GM18505 (cell line): ENCODE measurements around the gene RBP3.

Source experiments
- ATAC-seq: cut with Tn5 transposase; IDR thresholded peaks from one replicate; pipeline ENCODE4 v1.9.1; 2021; ENCODE audit not compliant: unreplicated experiment
- POLR2A ChIP-seq: IDR thresholded peaks from 4 replicates; pipeline ENCODE4 v1.6.1; 2011; ENCODE audit warnings: borderline replicate concordance; ENCODE audit not compliant: insufficient read depth, insufficient read length; ENCODE audit errors: extremely low read depth

RBP3 gene

GRCh38 chr10:47348138-47348651 is at the start of gene RBP3:
RBP3 (plus strand) TSS chr10:47348363; CDS start chr10:47348485, 122 bp downstream.
- no peak for TF ChIP-seq POLR2A
- no peak for ATAC-seq

DNA sequence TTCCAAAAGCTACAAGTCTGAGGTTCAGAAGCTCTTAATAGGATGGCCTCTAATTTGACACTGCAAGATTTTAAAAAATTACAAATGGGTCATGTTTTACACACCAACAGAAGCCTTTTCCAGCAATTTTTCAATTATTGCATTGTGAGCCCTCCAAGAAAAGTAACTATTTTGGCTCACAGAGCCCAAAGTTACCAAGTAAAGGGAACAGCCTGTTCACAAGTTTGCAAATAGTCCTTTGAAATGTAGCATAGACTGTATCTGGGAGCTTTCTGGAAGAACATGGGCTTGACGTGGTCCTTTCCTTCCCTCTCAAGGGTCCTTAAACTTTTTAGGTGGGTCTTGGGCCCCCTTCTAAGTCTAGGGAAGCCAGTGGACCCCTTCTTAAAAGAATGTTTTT is 49.4 kb upstream of the RBP3 start:
- no peak for TF ChIP-seq POLR2A
- no peak for ATAC-seq

DNA sequence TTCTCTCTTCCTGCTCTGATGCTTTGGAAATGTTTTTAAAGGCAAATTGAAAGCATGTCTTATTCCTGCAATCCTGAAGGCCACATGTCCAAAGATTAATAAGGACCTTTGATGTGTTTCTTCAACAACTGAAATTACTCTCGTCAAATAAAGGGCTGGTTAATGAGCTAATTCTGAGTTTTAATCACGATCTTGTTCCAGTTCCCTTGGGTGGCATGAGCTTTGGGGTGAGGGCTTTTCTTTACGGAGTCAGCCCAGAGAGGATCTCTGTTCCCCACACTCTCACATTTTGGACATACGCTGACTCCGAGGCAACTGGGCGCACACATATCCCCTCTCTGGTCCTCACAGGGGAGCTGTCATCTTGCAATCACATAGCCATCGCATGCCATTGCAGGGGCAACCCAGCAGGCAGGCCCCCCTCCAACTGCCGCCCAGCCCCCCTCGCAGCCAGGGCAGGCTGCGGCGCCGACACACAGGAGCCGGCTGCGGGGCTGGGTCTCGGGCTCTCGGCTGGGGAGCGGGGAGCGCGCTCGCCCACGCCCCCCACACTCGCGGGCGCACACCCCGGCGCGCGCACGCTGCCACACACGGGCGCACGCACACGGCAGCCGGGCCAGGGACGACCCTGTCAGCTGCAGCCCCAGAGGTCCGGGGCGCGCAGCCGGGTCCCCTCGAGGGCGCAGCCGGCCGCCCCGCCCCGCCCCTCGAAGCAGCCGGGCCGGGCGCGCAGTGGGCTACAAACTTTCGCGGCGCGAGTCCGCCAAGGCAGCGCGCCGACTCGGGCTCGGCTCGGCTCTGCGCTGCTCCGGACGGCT is 48.3 kb upstream of the RBP3 start, which contains the start of gene GDF10:
Gene GDF10, plus strand, starts transcription at position 587 of the 818 bp plus-strand sequence. CDS start 455 bp downstream, outside the sequence.
- no peak for ATAC-seq
- TF ChIP-seq POLR2A = no peak

DNA sequence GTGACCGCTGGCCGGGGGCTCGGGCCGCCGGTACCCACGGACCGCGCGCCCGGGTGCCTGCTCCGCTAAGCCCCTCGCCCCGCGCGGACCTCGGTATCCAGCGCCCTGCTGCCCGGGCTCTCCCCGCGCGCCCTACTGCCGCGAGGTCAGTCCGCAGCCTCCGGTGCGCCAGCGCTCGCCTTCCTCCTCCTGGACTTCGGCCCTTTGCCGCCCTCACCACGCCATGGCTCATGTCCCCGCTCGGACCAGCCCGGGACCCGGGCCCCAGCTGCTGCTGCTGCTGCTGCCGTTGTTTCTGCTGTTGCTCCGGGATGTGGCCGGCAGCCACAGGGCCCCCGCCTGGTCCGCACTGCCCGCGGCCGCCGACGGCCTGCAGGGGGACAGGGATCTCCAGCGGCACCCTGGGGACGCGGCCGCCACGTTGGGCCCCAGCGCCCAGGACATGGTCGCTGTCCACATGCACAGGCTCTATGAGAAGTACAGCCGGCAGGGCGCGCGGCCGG is 47.7 kb upstream of the RBP3 start:
- TF ChIP-seq POLR2A = no peak
- no peak for ATAC-seq

DNA sequence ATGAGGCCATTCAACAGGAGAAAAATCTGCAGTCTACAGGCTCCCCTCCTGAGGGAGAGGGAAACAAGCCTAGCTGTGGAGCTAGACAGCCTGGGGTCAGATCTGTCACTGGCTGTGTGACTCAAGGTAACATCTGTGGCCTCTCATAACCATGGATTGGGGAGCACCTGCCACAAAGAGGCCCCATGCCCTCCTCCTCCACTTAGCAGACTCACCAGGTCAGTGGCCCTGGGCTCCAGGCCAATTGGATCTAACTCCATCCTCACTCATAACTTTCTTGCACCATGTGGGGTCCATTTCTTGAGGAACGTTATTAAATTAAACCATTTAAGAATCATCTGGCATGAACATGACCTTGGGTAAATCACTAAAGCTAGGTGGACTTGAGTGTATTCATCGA is 46.3 kb upstream of the RBP3 start:
- ATAC-seq = no peak
- no peak for TF ChIP-seq POLR2A

GRCh38 chr10:47303105-47303504 is 45.1 kb upstream of the RBP3 start:
- no peak for ATAC-seq
- no peak for TF ChIP-seq POLR2A

GRCh38 chr10:47303866-47304265 is 44.3 kb upstream of the RBP3 start:
- no peak for TF ChIP-seq POLR2A
- no peak for ATAC-seq

DNA sequence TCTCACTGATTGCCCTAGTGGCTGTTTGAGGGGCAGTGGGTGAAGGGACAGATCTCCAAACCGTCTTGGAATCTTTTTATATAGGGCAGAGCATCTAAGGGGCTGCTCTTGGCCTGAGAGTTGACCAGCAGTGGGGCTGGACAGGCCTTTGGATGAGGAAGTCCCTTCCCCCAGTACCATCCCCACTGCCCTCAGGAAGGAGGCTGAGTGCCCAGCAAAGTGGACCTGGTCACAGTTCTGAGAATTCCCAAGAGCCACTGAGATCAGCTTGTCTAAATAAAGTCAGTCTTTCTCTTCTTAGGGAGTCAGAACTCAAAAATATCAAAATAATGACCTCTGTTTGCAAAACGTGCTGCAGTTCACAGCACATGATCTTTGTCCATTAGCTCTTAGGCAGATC is 42.6 kb upstream of the RBP3 start:
- no peak for TF ChIP-seq POLR2A
- no peak for ATAC-seq

- no peak for ATAC-seq
Observed at GRCh38 chr10:47306387-47307210, 41.6 kb upstream of the RBP3 start.

DNA sequence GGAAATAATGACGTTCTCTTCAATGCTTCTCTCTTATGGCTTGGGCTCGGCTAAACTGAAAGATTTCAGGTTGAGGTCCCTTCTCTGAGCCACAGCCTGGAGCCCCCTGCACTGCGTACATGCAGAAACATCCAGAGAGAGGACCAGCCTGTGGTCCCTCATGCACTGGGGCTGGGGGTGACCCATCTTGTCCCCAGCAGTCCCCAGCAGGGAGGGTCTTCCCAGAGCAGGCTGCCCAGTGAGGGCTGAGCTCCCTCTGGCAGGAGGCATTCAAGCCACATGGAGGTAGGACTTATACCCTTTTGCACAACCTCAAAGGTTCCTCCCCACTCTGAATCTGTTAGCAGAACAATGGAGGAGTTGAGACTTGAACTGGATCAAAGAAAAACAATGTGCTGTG is 40.8 kb upstream of the RBP3 start:
- ATAC-seq = no peak
- TF ChIP-seq POLR2A = no peak

More at GRCh38 chr10:47306387-47307210, 41.6 kb upstream of the RBP3 start:
- no peak for TF ChIP-seq POLR2A

DNA sequence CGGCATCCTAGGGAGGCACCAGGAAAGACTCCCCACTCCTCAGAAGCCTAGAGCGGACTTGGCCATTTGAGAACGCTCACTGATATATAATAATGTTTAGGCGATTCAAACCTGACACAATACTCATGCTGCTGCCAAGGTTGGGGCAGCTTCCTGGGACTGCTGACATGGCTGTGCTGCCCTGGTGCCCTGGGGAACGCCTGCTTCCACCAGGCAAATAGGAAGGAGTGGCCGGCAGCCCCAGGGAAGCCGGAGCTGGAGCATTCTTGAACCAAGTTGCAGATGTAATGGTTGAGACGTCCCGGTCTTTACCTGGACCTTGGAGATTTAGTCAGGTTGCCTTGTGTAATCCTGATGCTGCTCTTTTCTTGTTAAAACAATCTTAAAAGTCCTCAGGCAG is 39.4 kb upstream of the RBP3 start:
- no peak for TF ChIP-seq POLR2A
- ATAC-seq = no peak

DNA sequence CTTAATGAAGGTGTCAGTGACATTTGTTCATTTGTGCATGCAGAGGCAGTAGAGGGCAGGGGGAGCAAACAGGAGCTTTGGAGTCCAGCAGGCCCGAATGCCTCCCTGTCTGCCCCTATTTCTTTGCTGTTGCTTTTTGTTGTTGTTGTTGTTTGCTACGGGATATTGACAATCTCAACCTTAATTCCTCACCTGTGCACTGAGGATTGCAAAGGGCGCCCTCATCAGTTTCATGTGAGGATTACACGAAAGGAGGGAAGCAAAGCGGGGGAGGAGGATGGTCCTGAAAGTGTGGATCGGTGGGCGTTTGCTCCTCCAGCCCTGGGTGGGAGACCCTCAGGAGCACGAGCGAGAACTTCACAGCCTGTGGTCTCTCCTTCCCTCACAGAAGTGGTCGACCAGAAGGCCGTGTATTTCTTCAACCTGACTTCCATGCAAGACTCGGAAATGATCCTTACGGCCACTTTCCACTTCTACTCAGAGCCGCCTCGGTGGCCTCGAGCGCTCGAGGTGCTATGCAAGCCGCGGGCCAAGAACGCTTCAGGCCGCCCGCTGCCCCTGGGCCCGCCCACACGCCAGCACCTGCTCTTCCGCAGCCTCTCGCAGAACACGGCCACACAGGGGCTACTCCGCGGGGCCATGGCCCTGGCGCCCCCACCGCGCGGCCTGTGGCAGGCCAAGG is 38.6 kb upstream of the RBP3 start:
- no peak for ATAC-seq
- no peak for TF ChIP-seq POLR2A

- no peak for ATAC-seq
- no peak for TF ChIP-seq POLR2A
Observed at GRCh38 chr10:47310090-47310505, 38.1 kb upstream of the RBP3 start.
